OCI-LY3 (cell line): ENCODE measurements around the gene CEBPZ.
"Not testable (repeated sequence)": the region's sequence is repeated elsewhere in the genome, so short reads cannot be mapped to it uniquely, and the experiment has no call there.

Experiments used
- H2AFZ ChIP-seq: fragments of 200-600, 300-600 bp; shearing (Covaris generic); 2 replicates; pipeline ENCODE4 v1.6.0; 2014; ENCODE audit warnings: antibody characterized with exemption, low read depth, low read length
- H3K27ac ChIP-seq: fragments of 200-600, 300-600 bp; sonication (generic); 2 replicates; pipeline ENCODE4 v1.5.1; 2014; ENCODE audit warnings: mild to moderate bottlenecking, low read length, moderate library complexity, mixed read lengths
- H3K27me3 ChIP-seq: fragments of 200-600, 300-600 bp; sonication (generic); 2 replicates; pipeline ENCODE4 v1.6.1; 2014; ENCODE audit warnings: low read depth, low read length, mixed read lengths
- H3K36me3 ChIP-seq: fragments of 200-600, 300-600 bp; sonication (generic); replicated peaks from 2 replicates; pipeline ENCODE3; 2014; ENCODE audit warnings: low read depth, low read length, mixed read lengths
- H3K4me1 ChIP-seq: fragments of 300-600, 200-600 bp; sonication (generic); 2 replicates; pipeline ENCODE4 v1.6.1; 2014; ENCODE audit warnings: low read length, mixed read lengths
- H3K4me2 ChIP-seq: fragments of 200-600, 300-600 bp; sonication (generic); 2 replicates; pipeline ENCODE4 v1.6.1; 2014; ENCODE audit warnings: low read length, mixed read lengths
- H3K4me3 ChIP-seq: fragments of 300-600, 200-600 bp; sonication (generic); 2 replicates; pipeline ENCODE4 v1.5.1; 2014; ENCODE audit warnings: antibody characterized with exemption, mild to moderate bottlenecking, low read length, moderate library complexity
- H3K79me2 ChIP-seq: fragments of 300-600, 200-600 bp; shearing (Covaris generic); 2 replicates; pipeline ENCODE4 v1.6.1; 2014; ENCODE audit warnings: mild to moderate bottlenecking, low read length, mixed read lengths
- H3K9ac ChIP-seq: fragments of 300-600, 200-600 bp; shearing (Covaris generic); 2 replicates; pipeline ENCODE4 v1.6.0; 2014; ENCODE audit warnings: mild to moderate bottlenecking, low read length, moderate library complexity
- H3K9me3 ChIP-seq: fragments of 200-600, 300-600 bp; shearing (Covaris generic); 2 replicates; pipeline ENCODE4 v1.6.1; 2014; ENCODE audit warnings: low read length, mixed read lengths; ENCODE audit not compliant: insufficient read depth
- H4K20me1 ChIP-seq: fragments of 200-600, 300-600 bp; sonication (generic); 2 replicates; pipeline ENCODE4 v1.6.1; 2016; ENCODE audit warnings: low read length, mixed read lengths; ENCODE audit not compliant: insufficient read depth
- CTCF ChIP-seq: fragments of 200-600, 300-600 bp; sonication (generic); IDR thresholded peaks from 2 replicates; pipeline ENCODE4 v1.5.1; 2014; ENCODE audit warnings: antibody characterized with exemption, low read length, low read depth
- EZH2phosphoT487 ChIP-seq: fragments of 200-600 bp; shearing (Covaris generic); IDR thresholded peaks from 2 replicates; pipeline ENCODE4 v1.6.1; 2018; ENCODE audit warnings: antibody characterized with exemption, mixed run types, low read depth

Gene CEBPZ

GRCh38 chr2:37205689-37206341 is 25.6 kb downstream of the CEBPZ start:
- Histone ChIP-seq H3K79me2 (peaks cover 53% of the 10 kb centered on the region), H3K9me3 (peaks cover 6% of the 10 kb centered on the region; the same call in 1 of the 2 replicates), H2AFZ (no peak overlapping the region), H3K36me3 (peaks cover 81% of the 10 kb centered on the region), H3K4me2 (no peak overlapping the region), H3K27me3 (no peaks in the 10 kb centered on the region), H4K20me1 (peaks cover 10% of the 10 kb centered on the region), H3K4me3 (no peak overlapping the region), H3K27ac (no peak overlapping the region), H3K4me1 (no peaks in the 10 kb centered on the region), H3K9ac (no peak overlapping the region)
- no peak for TF ChIP-seq CTCF
- no peak for TF ChIP-seq EZH2phosphoT487

- H4K20me1 ChIP-seq: peaks cover 10% of the 10 kb centered on the region
- peaks cover 84% of the 10 kb centered on the region for H3K36me3 ChIP-seq
- H3K27me3 ChIP-seq, H3K9me3 ChIP-seq, H3K4me3 ChIP-seq, H3K9ac ChIP-seq, H2AFZ ChIP-seq, H3K4me1 ChIP-seq, H3K27ac ChIP-seq, H3K4me2 ChIP-seq: not testable (repeated sequence)
- peaks cover 59% of the 10 kb centered on the region for H3K79me2 ChIP-seq
Measured at GRCh38 chr2:37205071-37205661, 26.2 kb downstream of the CEBPZ start.

DNA sequence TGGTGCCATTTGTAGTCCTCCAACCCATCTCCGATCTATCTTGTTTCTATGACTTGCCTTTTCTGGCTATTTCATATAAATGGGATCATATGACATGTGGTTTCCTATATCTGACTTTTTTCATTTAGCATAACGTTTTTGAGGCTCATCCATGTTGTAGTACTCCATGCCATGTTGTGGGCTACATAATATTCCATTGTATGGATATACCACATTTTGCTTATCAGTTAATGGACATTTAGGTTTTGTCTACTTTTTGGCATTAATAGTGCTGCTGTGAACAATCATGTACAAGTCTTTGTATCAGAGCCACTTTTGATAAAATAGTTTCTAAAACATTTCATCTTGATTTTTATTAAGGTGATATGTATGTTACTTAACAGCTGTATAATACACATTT is 27.7 kb downstream of the CEBPZ start:
- no peaks in the 10 kb centered on the region for H3K27me3 ChIP-seq
- H3K36me3 ChIP-seq: peaks cover 81% of the 10 kb centered on the region
- no peak overlapping the region for H2AFZ ChIP-seq
- H3K4me2 ChIP-seq: no peak overlapping the region
- H3K4me1 ChIP-seq: no peaks in the 10 kb centered on the region
- H4K20me1 ChIP-seq: peaks cover 14% of the 10 kb centered on the region
- no peak overlapping the region for H3K9ac ChIP-seq
- H3K27ac ChIP-seq: no peak overlapping the region
- peaks cover 6% of the 10 kb centered on the region; the same call in 1 of the 2 replicates for H3K9me3 ChIP-seq
- no peak overlapping the region for H3K4me3 ChIP-seq
- no peak for TF ChIP-seq EZH2phosphoT487
- no peak for TF ChIP-seq CTCF
- H3K79me2 ChIP-seq: peaks cover 59% of the 10 kb centered on the region

DNA sequence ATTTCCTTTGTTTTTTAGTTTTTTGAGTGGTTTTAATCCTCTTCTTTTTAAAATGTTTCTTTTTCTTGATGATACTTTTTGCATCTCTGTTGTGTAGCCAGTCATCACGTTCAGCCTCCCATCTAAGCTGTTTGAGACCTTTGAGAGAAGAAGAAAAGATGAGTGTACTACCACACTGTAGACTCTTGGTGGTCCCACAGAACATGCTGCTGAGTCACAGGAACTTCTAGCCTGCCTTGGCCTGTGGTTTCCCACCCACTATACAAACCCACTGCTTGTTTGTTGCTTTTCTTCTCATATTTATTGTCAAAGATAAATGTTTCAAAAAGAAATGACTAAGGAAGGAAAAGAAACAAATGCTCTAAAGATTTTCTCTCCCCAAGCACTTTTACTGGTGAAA is 29.6 kb downstream of the CEBPZ start:
- Histone ChIP-seq H3K27ac (no peak overlapping the region), H3K4me3 (no peak overlapping the region), H3K27me3 (no peaks in the 10 kb centered on the region), H2AFZ (no peak overlapping the region), H3K4me2 (no peak overlapping the region), H4K20me1 (peaks cover 7% of the 10 kb centered on the region; the same call in 1 of the 2 replicates), H3K9me3 (peaks cover 6% of the 10 kb centered on the region; the same call in 1 of the 2 replicates), H3K4me1 (peaks cover 7% of the 10 kb centered on the region), H3K9ac (no peak overlapping the region), H3K79me2 (peaks cover 57% of the 10 kb centered on the region), H3K36me3 (peaks cover 66% of the 10 kb centered on the region)
- TF ChIP-seq EZH2phosphoT487 (no peak), CTCF (no peak)
